Activated CD8-positive, alpha-beta T cell treated with anti-CD3 and anti-CD28 coated beads for 36 hours (primary cell): ENCODE results near the gene TNRC6B. TPM values are rescaled to one million over a fixed set of nuclear protein-coding genes. Genes with fewer than 3 reads are reported as not detected.
A peak's percentile ranks its signal among the peaks of the same experiment; 100 is the strongest.

ENCODE experiments used
- ATAC-seq: fragments of 200-7000 bp; cut with Tn5 transposase; one replicate; pipeline ENCODE4 v1.10.0; 2021; ENCODE audit warnings: mild to moderate bottlenecking, moderate library complexity
- CTCF ChIA-PET: fragments of 350-600 bp; sonication (Branson Sonifier 250); formaldehyde crosslinking; loops from one replicate; lab custom pipeline; 2021; ENCODE audit warnings: antibody characterized with exemption; lab: Charles Lee
- POLR2A ChIA-PET: fragments of 350-600 bp; sonication (Branson Sonifier 250); formaldehyde crosslinking; loops from one replicate; lab custom pipeline; 2021; ENCODE audit warnings: antibody characterized with exemption; lab: Charles Lee
- DNase-seq: peaks from one replicate; pipeline ENCODE4 v3.0.0-alpha.2; 2020
- H3K27ac Mint-ChIP-seq: one replicate; pipeline ENCODE4 v1.8.0; 2021; ENCODE audit warnings: mild to moderate bottlenecking, mixed read lengths
- H3K27me3 Mint-ChIP-seq: one replicate; pipeline ENCODE4 v1.8.0; 2021; ENCODE audit warnings: mixed read lengths
- H3K36me3 Mint-ChIP-seq: one replicate; pipeline ENCODE4 v1.8.0; 2021; ENCODE audit warnings: low read depth, mixed read lengths
- H3K4me1 Mint-ChIP-seq: one replicate; pipeline ENCODE4 v1.8.0; 2021; ENCODE audit warnings: low read depth, mixed read lengths
- H3K4me3 Mint-ChIP-seq: one replicate; pipeline ENCODE4 v1.8.0; 2021; ENCODE audit warnings: mild to moderate bottlenecking, moderate library complexity, mixed read lengths
- H3K9me3 Mint-ChIP-seq: one replicate; pipeline ENCODE4 v1.8.0; 2021; ENCODE audit warnings: mixed read lengths
- intact Hi-C: fragments of 100-400 bp; cut with micrococcal nuclease; formaldehyde crosslinking; loops from one replicate; pipeline ENCODE4 v1.10.0; 2022
- total RNA-seq, 2 experiments: library from RNA; stranded (reverse); gene quantifications; one replicate each; pipeline ENCODE4 v1.2.3, GENCODE V29; 2021
- TF ChIP-seq, protein P1 (sequence below): fragments of 200-600 bp; IDR thresholded peaks from one replicate; pipeline ENCODE4 v1.8.0; 2022; ENCODE audit warnings: antibody characterized with exemption, mild to moderate bottlenecking

Gene TNRC6B
- total RNA-seq, 2 experiments from 2014 or later: 42.6 to 45.2 TPM

GRCh38 chr22:40240160-40240559 lies 62.4 kb downstream of the TNRC6B start:
- Mint-ChIP-seq H3K4me3 (no peak overlapping the region), H3K36me3 (peaks cover 16% of the 10 kb centered on the region), H3K9me3 (no peaks in the 10 kb centered on the region), H3K27ac (peak overlapping the region; percentile 72), H3K27me3 (no peaks in the 10 kb centered on the region), H3K4me1 (peaks cover 85% of the 10 kb centered on the region)
- ChIA-PET POLR2A (interaction anchor here (0.7 to 4.4 kb wide), 2 partner anchors 61 to 108 kb away, joined by 3 to 28 read pairs; partner anchors contain the start of gene TNRC6B), CTCF (interaction anchor here (0.7 to 1.9 kb wide), 2 partner anchors 108 to 189 kb away, joined by 3 to 5 read pairs; no protein-coding TSS in a partner anchor)
- no peak for ATAC-seq
- DNase-seq: no peak
- TF ChIP-seq, protein P1, sequence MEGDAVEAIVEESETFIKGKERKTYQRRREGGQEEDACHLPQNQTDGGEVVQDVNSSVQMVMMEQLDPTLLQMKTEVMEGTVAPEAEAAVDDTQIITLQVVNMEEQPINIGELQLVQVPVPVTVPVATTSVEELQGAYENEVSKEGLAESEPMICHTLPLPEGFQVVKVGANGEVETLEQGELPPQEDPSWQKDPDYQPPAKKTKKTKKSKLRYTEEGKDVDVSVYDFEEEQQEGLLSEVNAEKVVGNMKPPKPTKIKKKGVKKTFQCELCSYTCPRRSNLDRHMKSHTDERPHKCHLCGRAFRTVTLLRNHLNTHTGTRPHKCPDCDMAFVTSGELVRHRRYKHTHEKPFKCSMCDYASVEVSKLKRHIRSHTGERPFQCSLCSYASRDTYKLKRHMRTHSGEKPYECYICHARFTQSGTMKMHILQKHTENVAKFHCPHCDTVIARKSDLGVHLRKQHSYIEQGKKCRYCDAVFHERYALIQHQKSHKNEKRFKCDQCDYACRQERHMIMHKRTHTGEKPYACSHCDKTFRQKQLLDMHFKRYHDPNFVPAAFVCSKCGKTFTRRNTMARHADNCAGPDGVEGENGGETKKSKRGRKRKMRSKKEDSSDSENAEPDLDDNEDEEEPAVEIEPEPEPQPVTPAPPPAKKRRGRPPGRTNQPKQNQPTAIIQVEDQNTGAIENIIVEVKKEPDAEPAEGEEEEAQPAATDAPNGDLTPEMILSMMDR: no peak
- intact Hi-C loops: loop anchor here (5.0 kb wide), 1 partner anchor 63 kb away; the partner anchor contains the start of gene TNRC6B

GRCh38 chr22:40240686-40241085 lies 63.0 kb downstream of the TNRC6B start:
- Mint-ChIP-seq H3K9me3 (no peaks in the 10 kb centered on the region), H3K4me3 (peak overlapping the region; percentile 20), H3K36me3 (peaks cover 16% of the 10 kb centered on the region), H3K27me3 (no peaks in the 10 kb centered on the region), H3K4me1 (peaks cover 84% of the 10 kb centered on the region), H3K27ac (peak overlapping the region; percentile 72)
- TF ChIP-seq, protein P1: no peak
- DNase-seq: no peak
- POLR2A ChIA-PET: interaction anchor here (1.0 to 4.4 kb wide), 2 partner anchors 29 to 62 kb away, joined by 5 to 28 read pairs; partner anchors contain the start of gene TNRC6B
- peak; percentile 18 for ATAC-seq
- CTCF ChIA-PET: interaction anchor here (1.0 kb wide), 1 partner anchor 104 kb away, joined by 3 read pairs; no protein-coding TSS in a partner anchor
- intact Hi-C loops: loop anchor here (5.0 kb wide), 1 partner anchor 63 kb away; the partner anchor contains the start of gene TNRC6B

DNA sequence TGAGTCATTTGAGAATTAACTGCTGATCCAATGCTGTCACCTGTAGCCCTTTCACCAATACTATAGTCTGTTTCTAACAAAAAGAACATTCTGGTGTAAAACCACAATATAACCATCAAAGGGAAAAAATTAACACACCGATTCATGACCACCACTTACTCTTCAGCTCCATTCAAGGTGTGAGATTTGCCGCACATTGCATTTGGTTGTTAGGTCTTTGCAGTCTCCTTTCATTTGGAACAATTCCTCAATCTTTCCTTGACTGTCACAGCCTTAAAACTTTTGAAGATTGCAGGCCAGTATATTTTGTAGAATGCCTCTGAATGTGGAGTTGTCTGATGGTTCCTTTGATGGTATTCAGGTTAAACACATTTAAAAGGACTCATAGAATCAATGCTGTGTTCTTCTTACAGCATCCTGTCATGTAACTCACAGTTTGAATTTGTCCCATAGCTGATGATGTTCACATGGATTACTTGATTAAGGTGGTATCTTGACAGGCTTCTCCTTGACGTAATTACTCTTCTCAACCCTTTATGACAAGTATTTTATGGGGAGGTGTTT lies 63.6 kb downstream of the TNRC6B start:
- Mint-ChIP-seq H3K4me1 (peaks cover 79% of the 10 kb centered on the region), H3K9me3 (no peaks in the 10 kb centered on the region), H3K27me3 (no peaks in the 10 kb centered on the region), H3K36me3 (peaks cover 17% of the 10 kb centered on the region), H3K27ac (peak overlapping the region; percentile 72), H3K4me3 (peak overlapping the region; percentile 20)
- peak; percentile 84 for ATAC-seq
- intact Hi-C loops: loop anchor here (5.0 kb wide), 1 partner anchor 64 kb away; the partner anchor contains the start of gene TNRC6B
- ChIA-PET CTCF (interaction anchor here (1.0 kb wide), 1 partner anchor 104 kb away, joined by 3 read pairs; no protein-coding TSS in a partner anchor), POLR2A (interaction anchor here (0.7 to 4.4 kb wide), 3 partner anchors 30 to 117 kb away, joined by 3 to 28 read pairs (median 5); partner anchors contain the start of gene TNRC6B)
- peak; percentile 57 for DNase-seq
- TF ChIP-seq, protein P1: no peak

GRCh38 chr22:40243891-40244290 lies 66.2 kb downstream of the TNRC6B start:
- Mint-ChIP-seq H3K27me3 (no peaks in the 10 kb centered on the region), H3K36me3 (peaks cover 23% of the 10 kb centered on the region), H3K4me1 (peaks cover 73% of the 10 kb centered on the region), H3K27ac (peak overlapping the region; percentile 43), H3K4me3 (no peak overlapping the region), H3K9me3 (no peaks in the 10 kb centered on the region)
- POLR2A ChIA-PET: interaction anchor here (0.6 to 1.2 kb wide), 3 partner anchors 66 to 137 kb away, joined by 4 to 7 read pairs (median 4); partner anchors contain the start of genes SGSM3 and TNRC6B
- TF ChIP-seq, protein P1: no peak
- CTCF ChIA-PET: interaction anchor here (1.0 to 1.4 kb wide), 3 partner anchors 64 to 373 kb away, joined by 3 to 4 read pairs (median 3); no protein-coding TSS in a partner anchor
- ATAC-seq (no peak), DNase-seq (no peak)
- intact Hi-C loops: loop anchor here (5.0 kb wide), 1 partner anchor 67 kb away; the partner anchor contains the start of gene TNRC6B
